VCaP (cell line): Measurements from ENCODE around the gene DCDC1.
"Not testable (repeated sequence)": the region's sequence is repeated elsewhere in the genome, so short reads cannot be mapped to it uniquely, and the experiment has no call there.

Source experiments
- H3K27ac ChIP-seq: fragments of 450-650 bp; 2 replicates; pipeline ENCODE4 v1.5.1; 2017
- CTCF ChIP-seq: fragments of 450-650 bp; conservative IDR thresholded peaks from 2 replicates; pipeline ENCODE4 v1.5.1; 2017; ENCODE audit warnings: mild to moderate bottlenecking, moderate library complexity

Gene DCDC1

GRCh38 chr11:31328697-31329096 lies 40.8 kb downstream of the DCDC1 start:
- no peak overlapping the region for H3K27ac ChIP-seq
- no peak for TF ChIP-seq CTCF

- TF ChIP-seq CTCF: no peak
- H3K27ac ChIP-seq: no peak overlapping the region
These were observed 42.1 kb downstream of the DCDC1 start for GRCh38 chr11:31327417-31327816.

DNA sequence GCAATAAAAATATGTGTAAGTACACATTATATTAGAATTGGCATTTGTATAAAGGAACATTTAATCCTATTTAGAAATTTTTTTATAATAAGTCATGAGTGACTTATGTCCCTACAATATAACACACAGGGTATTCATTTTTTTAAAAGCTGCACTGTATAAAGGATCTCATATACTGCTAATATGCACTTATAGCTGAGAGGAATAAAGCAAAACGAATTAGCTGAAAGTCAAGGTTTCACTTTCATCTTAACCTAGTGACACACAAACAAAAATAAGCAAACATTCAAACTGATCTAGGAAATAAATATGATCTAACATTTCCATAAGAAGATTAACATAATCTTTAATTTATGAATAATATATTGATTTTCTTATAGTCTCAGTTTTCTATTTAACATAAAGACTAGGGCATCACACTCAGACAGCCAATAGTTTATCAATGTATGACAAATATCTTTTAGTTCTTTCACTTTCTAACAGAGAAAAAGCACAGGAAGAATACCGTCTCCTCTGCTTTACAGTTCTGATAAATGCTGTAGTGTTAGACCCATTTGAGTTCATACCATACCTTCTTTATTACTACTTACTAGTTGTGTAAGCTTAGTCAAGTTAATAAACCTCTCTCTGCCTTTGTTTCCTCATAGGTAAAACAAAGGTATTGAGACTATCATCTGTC lies 42.9 kb downstream of the DCDC1 start:
- no peak for TF ChIP-seq CTCF

DNA sequence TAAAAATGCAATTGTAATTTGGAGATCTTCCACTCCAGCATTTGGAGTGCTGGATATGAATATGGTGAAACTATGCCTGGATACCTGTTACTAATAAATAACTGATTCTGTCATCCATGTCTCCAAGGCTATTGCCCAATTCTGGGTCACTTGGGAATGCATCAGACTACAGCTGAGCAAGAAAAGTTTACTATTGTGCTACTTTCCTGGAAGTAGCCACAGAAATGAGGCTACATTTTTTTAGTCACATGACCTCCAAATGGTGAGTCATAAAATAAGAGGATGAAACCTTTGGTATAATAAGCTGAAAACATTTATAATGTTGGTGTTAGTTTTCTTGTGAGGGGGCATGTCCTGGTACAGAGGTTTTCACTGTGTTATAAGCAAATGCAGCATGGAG lies 44.4 kb downstream of the DCDC1 start:
- H3K27ac ChIP-seq: no peak overlapping the region
- TF ChIP-seq CTCF: no peak

More for the DNA sequence above, 42.9 kb downstream of the DCDC1 start:
- H3K27ac ChIP-seq: no peak overlapping the region

- no peak for TF ChIP-seq CTCF
- H3K27ac ChIP-seq: no peak overlapping the region
These were observed 46.4 kb downstream of the DCDC1 start for GRCh38 chr11:31323145-31323544.

DNA sequence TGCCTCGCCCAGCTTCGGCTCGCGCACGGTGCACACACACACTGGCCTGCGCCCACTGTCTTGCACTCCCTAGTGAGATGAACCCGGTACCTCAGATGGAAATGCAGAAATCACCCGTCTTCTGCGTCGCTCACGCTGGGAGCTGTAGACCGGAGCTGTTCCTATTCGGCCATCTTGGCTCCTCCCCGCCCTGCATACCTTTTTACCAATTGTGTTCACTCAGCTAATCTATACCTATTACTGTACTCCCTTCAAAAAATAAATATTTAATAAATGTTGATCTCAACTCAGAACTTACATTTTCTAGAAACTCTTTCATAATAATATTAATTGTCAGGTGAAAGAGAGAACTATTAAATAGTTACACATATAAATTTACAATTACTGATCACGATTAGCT lies 48.0 kb downstream of the DCDC1 start:
- not testable (repeated sequence) for H3K27ac ChIP-seq

GRCh38 chr11:31303644-31304180 lies 65.8 kb downstream of the DCDC1 start:
- no peak overlapping the region for H3K27ac ChIP-seq
- TF ChIP-seq CTCF: no peak
